GM13976 (cell line): ENCODE data around the gene STX1B.
A peak's percentile ranks its signal among the peaks of the same experiment; 100 is the strongest.

Experiments
- DNase-seq: peaks from one replicate; pipeline ENCODE4 v3.0.0; 2012; ENCODE audit warnings: low spot score
- CTCF ChIP-seq: IDR thresholded peaks from 2 replicates; pipeline ENCODE4 v1.5.1; 2012; ENCODE audit warnings: borderline replicate concordance, mild to moderate bottlenecking; ENCODE audit not compliant: insufficient read depth; ENCODE audit errors: extremely low read depth, missing control alignments, control extremely low read depth
- in situ Hi-C: fragments of 300-500 bp; cut with MboI; formaldehyde crosslinking; loops from one replicate; pipeline ENCODE4 v1.12.0; 2022; ENCODE audit warnings: low sequenced_read_pairs, mixed read lengths, inconsistent platforms; ENCODE audit not compliant: unreplicated experiment

Gene STX1B

GRCh38 chr16:31042866-31043265 lies 32.4 kb upstream of the STX1B start:
- in situ Hi-C loops = no loop called here
- no peak for TF ChIP-seq CTCF

GRCh38 chr16:31038993-31039392 lies 28.6 kb upstream of the STX1B start:
- no peak for DNase-seq
- no peak for TF ChIP-seq CTCF
- in situ Hi-C loops = no loop called here

More at GRCh38 chr16:31042866-31043265, 32.4 kb upstream of the STX1B start:
- no peak for DNase-seq

- no peak for TF ChIP-seq CTCF
- in situ Hi-C loops = no loop called here
- no peak for DNase-seq
Measured at GRCh38 chr16:31036691-31037090, 26.3 kb upstream of the STX1B start.

GRCh38 chr16:31033709-31034492 lies 23.5 kb upstream of the STX1B start:
- TF ChIP-seq CTCF = no peak
- in situ Hi-C loops = no loop called here
- DNase-seq = peak; percentile 94

- DNase-seq = peak; percentile 96
Measured at GRCh38 chr16:31032736-31033708, 22.6 kb upstream of the STX1B start, which contains the start of gene STX4. Gene STX4 (plus strand): TSS chr16:31033558. CDS start chr16:31033806, 248 bp downstream.

More at GRCh38 chr16:31032736-31033708, 22.6 kb upstream of the STX1B start, which contains the start of gene STX4:
- TF ChIP-seq CTCF = no peak
- in situ Hi-C loops = no loop called here
